Naive thymus-derived CD8-positive, alpha-beta T cell (primary cell): Measurements from ENCODE around the gene STK4. TPM values are rescaled to one million over a fixed set of nuclear protein-coding genes. Genes with fewer than 3 reads are reported as not detected.

Source experiments
- ATAC-seq, 2 donors: fragments of 150-1000 bp; cut with Tn5 transposase in 1 of 2; sonication (Bioruptor Pico), chemical (Tn5 transposase) in 1 of 2; 1 replicate in 1 of 2; 2 replicates in 1 of 2; pipeline ENCODE4 v1.10.0; 2021; ENCODE audit warnings: mild to moderate bottlenecking in 2 of 2, moderate library complexity in 2 of 2
- POLR2A ChIA-PET: fragments of 350-600 bp; sonication (Branson Sonifier 250); formaldehyde crosslinking; loops from one replicate; lab custom pipeline; 2021; ENCODE audit warnings: antibody characterized with exemption; lab: Charles Lee
- DNase-seq, 10 donors: peaks; one replicate each; pipeline versions ENCODE4 v3.0.0 to v3.0.0-alpha.2; 2020 to 2022
- H3K27ac Mint-ChIP-seq, 10 donors: one replicate each; pipeline ENCODE4 v1.8.0; 2020 to 2022; ENCODE audit warnings: mild to moderate bottlenecking in 10 of 10, mixed read lengths in 10 of 10, moderate library complexity in 4 of 10, inconsistent platforms in 1 of 10
- H3K27me3 Mint-ChIP-seq, 5 donors: one replicate each; pipeline ENCODE4 v1.8.0; 2021 to 2022; ENCODE audit warnings: mixed read lengths in 5 of 5
- H3K36me3 Mint-ChIP-seq, 3 donors: one replicate each; pipeline ENCODE4 v1.8.0; 2020 to 2022; ENCODE audit warnings: mixed read lengths in 3 of 3, mild to moderate bottlenecking in 2 of 3, inconsistent platforms in 1 of 3
- H3K4me1 Mint-ChIP-seq, 4 donors: one replicate each; pipeline ENCODE4 v1.8.0; 2021 to 2022; ENCODE audit warnings: mixed read lengths in 4 of 4
- H3K4me3 Mint-ChIP-seq, 10 donors: one replicate each; pipeline ENCODE4 v1.8.0; 2020 to 2022; ENCODE audit warnings: mild to moderate bottlenecking in 10 of 10, mixed read lengths in 10 of 10, moderate library complexity in 6 of 10, inconsistent platforms in 1 of 10
- H3K9me3 Mint-ChIP-seq, 9 donors: one replicate each; pipeline ENCODE4 v1.8.0; 2020 to 2022; ENCODE audit warnings: mixed read lengths in 9 of 9, mild to moderate bottlenecking in 3 of 9, inconsistent platforms in 1 of 9, moderate library complexity in 1 of 9
- polyA plus RNA-seq, 3 donors: library from polyadenylated mRNA; unstranded; fragments of 300-500 nt; fragmentation: Illumina TruSeq; gene quantifications; one replicate each; pipeline ENCODE4 v1.2.3, GENCODE V29; 2021
- total RNA-seq, 8 experiments: library from RNA in 2 of 8; stranded (reverse) in 2 of 8; gene quantifications; one replicate each; pipeline ENCODE4 v1.2.3 and lab custom pipeline; 2021 to 2026

STK4 gene
- total and polyA plus RNA-seq, 5 experiments from 2014 or later = 178 to 354 (median 192) TPM

GRCh38 chr20:45034436-45034835 lies 68.1 kb downstream of the STK4 start:
- DNase-seq = peak in 2 of 10 donors; percentile 36 to 37
- peak overlapping the region in 7 of 10 donors; percentile 38 to 66 (median 59) for H3K4me3 Mint-ChIP-seq
- peak; percentile 83 to 86 for ATAC-seq
- no peaks in the 10 kb centered on the region for H3K27me3 Mint-ChIP-seq
- peak overlapping the region; percentile 58 to 88 (median 76) for H3K27ac Mint-ChIP-seq
- H3K9me3 Mint-ChIP-seq = no peaks in the 10 kb centered on the region
- POLR2A ChIA-PET = interaction anchor here (1.3 kb wide), 1 partner anchor 67 kb away, joined by 3 read pairs; no protein-coding TSS in a partner anchor
- H3K4me1 Mint-ChIP-seq = peaks cover 35 to 83% (median 72%) of the 10 kb centered on the region in 4 donors
- peaks cover 5 to 70% (median 5%) of the 10 kb centered on the region in 3 donors for H3K36me3 Mint-ChIP-seq

- H3K27ac Mint-ChIP-seq = peak overlapping the region; percentile 4 to 88 (median 59)
- H3K36me3 Mint-ChIP-seq = peaks cover 1 to 67% (median 13%) of the 10 kb centered on the region in 3 donors
- ATAC-seq (no peak), DNase-seq (no peak)
- H3K4me1 Mint-ChIP-seq = peaks cover 36 to 89% (median 79%) of the 10 kb centered on the region in 4 donors
- POLR2A ChIA-PET = interaction anchor here (0.5 kb wide), 1 partner anchor 488 kb away, joined by 4 read pairs; no protein-coding TSS in a partner anchor
- peak overlapping the region in 4 of 10 donors; percentile 11 to 30 (median 20) for H3K4me3 Mint-ChIP-seq
- H3K9me3 Mint-ChIP-seq = no peaks in the 10 kb centered on the region
- no peaks in the 10 kb centered on the region for H3K27me3 Mint-ChIP-seq
These were observed 69.9 kb downstream of the STK4 start for GRCh38 chr20:45036044-45036755.

GRCh38 chr20:45037050-45037449 lies 70.7 kb downstream of the STK4 start:
- H3K27me3 Mint-ChIP-seq = no peaks in the 10 kb centered on the region
- peaks cover 0 to 69% (median 12%) of the 10 kb centered on the region in 3 donors for H3K36me3 Mint-ChIP-seq
- POLR2A ChIA-PET = interaction anchor here (0.6 kb wide), 1 partner anchor 14 kb away, joined by 3 read pairs; no protein-coding TSS in a partner anchor
- H3K27ac Mint-ChIP-seq = peak overlapping the region; percentile 6 to 91 (median 58)
- peak overlapping the region in 5 of 10 donors; percentile 1 to 34 (median 1) for H3K4me3 Mint-ChIP-seq
- no peak for ATAC-seq
- peaks cover 34 to 89% (median 81%) of the 10 kb centered on the region in 4 donors for H3K4me1 Mint-ChIP-seq
- no peak for DNase-seq
- H3K9me3 Mint-ChIP-seq = no peaks in the 10 kb centered on the region

GRCh38 chr20:45037635-45038034 lies 71.3 kb downstream of the STK4 start:
- DNase-seq (no peak), ATAC-seq (no peak)
- H3K9me3 Mint-ChIP-seq = no peaks in the 10 kb centered on the region
- peaks cover 0 to 71% (median 13%) of the 10 kb centered on the region in 3 donors for H3K36me3 Mint-ChIP-seq
- POLR2A ChIA-PET = no interaction called here
- H3K27me3 Mint-ChIP-seq = no peaks in the 10 kb centered on the region
- H3K4me3 Mint-ChIP-seq = no peak overlapping the region
- H3K4me1 Mint-ChIP-seq = peaks cover 32 to 89% (median 80%) of the 10 kb centered on the region in 4 donors
- H3K27ac Mint-ChIP-seq = peak overlapping the region in 8 of 10 donors; percentile 38 to 91 (median 72)

GRCh38 chr20:45038745-45039474 lies 72.6 kb downstream of the STK4 start:
- Mint-ChIP-seq H3K36me3 (peaks cover 7 to 75% (median 17%) of the 10 kb centered on the region in 3 donors), H3K27me3 (no peaks in the 10 kb centered on the region), H3K27ac (peak overlapping the region in 6 of 10 donors; percentile 24 to 91 (median 71)), H3K9me3 (no peaks in the 10 kb centered on the region), H3K4me1 (peaks cover 30 to 89% (median 80%) of the 10 kb centered on the region in 4 donors), H3K4me3 (no peak overlapping the region)
- ATAC-seq (no peak), DNase-seq (no peak)
- POLR2A ChIA-PET = interaction anchor here (0.5 to 1.5 kb wide), 5 partner anchors 15 to 79 kb away, joined by 3 to 4 read pairs (median 3); partner anchors contain the start of gene TOMM34

- DNase-seq = no peak
- H3K4me1 Mint-ChIP-seq = peaks cover 29 to 88% (median 82%) of the 10 kb centered on the region in 4 donors
- peaks cover 9 to 80% (median 17%) of the 10 kb centered on the region in 3 donors for H3K36me3 Mint-ChIP-seq
- no peak for ATAC-seq
- POLR2A ChIA-PET = interaction anchor here (0.5 to 1.5 kb wide), 5 partner anchors 14 to 79 kb away, joined by 3 to 4 read pairs (median 3); partner anchors contain the start of gene TOMM34
- H3K27me3 Mint-ChIP-seq = no peaks in the 10 kb centered on the region
- peak overlapping the region in 8 of 10 donors; percentile 40 to 91 (median 64) for H3K27ac Mint-ChIP-seq
- no peaks in the 10 kb centered on the region for H3K9me3 Mint-ChIP-seq
- H3K4me3 Mint-ChIP-seq = peak overlapping the region in 2 of 10 donors; percentile 26 to 32
These were observed 73.1 kb downstream of the STK4 start for GRCh38 chr20:45039475-45039820.

- ATAC-seq (peak in 1 of 2 donors; percentile 69), DNase-seq (no peak)
- peaks cover 20 to 79% (median 70%) of the 10 kb centered on the region in 4 donors for H3K4me1 Mint-ChIP-seq
- H3K4me3 Mint-ChIP-seq = peak overlapping the region in 4 of 10 donors; percentile 3 to 67 (median 22)
- POLR2A ChIA-PET = interaction anchor here (0.8 kb wide), 1 partner anchor 22 kb away, joined by 3 read pairs; no protein-coding TSS in a partner anchor
- no peaks in the 10 kb centered on the region for H3K27me3 Mint-ChIP-seq
- H3K9me3 Mint-ChIP-seq = no peaks in the 10 kb centered on the region
- peak overlapping the region; percentile 36 to 88 (median 74) for H3K27ac Mint-ChIP-seq
- H3K36me3 Mint-ChIP-seq = peaks cover 9 to 80% (median 17%) of the 10 kb centered on the region in 3 donors
These were observed 75.4 kb downstream of the STK4 start for GRCh38 chr20:45041464-45042337.

GRCh38 chr20:45042978-45043377 lies 76.7 kb downstream of the STK4 start:
- ATAC-seq = no peak
- Mint-ChIP-seq H3K9me3 (no peaks in the 10 kb centered on the region), H3K27me3 (no peaks in the 10 kb centered on the region), H3K4me3 (peak overlapping the region in 1 of 10 donors; percentile 3), H3K27ac (peak overlapping the region; percentile 11 to 88 (median 42)), H3K36me3 (peaks cover 9 to 84% (median 17%) of the 10 kb centered on the region in 3 donors), H3K4me1 (peaks cover 22 to 79% (median 71%) of the 10 kb centered on the region in 4 donors)
- DNase-seq = no peak
- POLR2A ChIA-PET = interaction anchor here (0.7 to 1.9 kb wide), 3 partner anchors 9 to 53 kb away, joined by 3 to 7 read pairs (median 5); no protein-coding TSS in a partner anchor

- Mint-ChIP-seq H3K4me1 (peaks cover 28 to 82% (median 74%) of the 10 kb centered on the region in 4 donors), H3K9me3 (no peaks in the 10 kb centered on the region), H3K27me3 (no peaks in the 10 kb centered on the region), H3K4me3 (peak overlapping the region in 6 of 10 donors; percentile 4 to 34 (median 15)), H3K27ac (peak overlapping the region; percentile 18 to 87 (median 68)), H3K36me3 (peaks cover 9 to 88% (median 21%) of the 10 kb centered on the region in 3 donors)
- DNase-seq = peak in 8 of 10 donors; percentile 21 to 70 (median 52)
- POLR2A ChIA-PET = interaction anchor here (0.9 to 1.9 kb wide), 4 partner anchors 9 to 247 kb away, joined by 3 to 7 read pairs (median 4); no protein-coding TSS in a partner anchor
- peak; percentile 83 to 92 for ATAC-seq
These were observed 77.8 kb downstream of the STK4 start for GRCh38 chr20:45044084-45044573.

- ATAC-seq = no peak
- no peaks in the 10 kb centered on the region for H3K9me3 Mint-ChIP-seq
These were observed 78.3 kb downstream of the STK4 start for GRCh38 chr20:45044601-45045000.

GRCh38 chr20:45047581-45048119 lies 81.3 kb downstream of the STK4 start:
- H3K4me3 Mint-ChIP-seq = peak overlapping the region in 2 of 10 donors; percentile 9 to 12

More at GRCh38 chr20:45044601-45045000, 78.3 kb downstream of the STK4 start:
- Mint-ChIP-seq H3K4me1 (peaks cover 30 to 82% (median 74%) of the 10 kb centered on the region in 4 donors), H3K27ac (peak overlapping the region in 2 of 10 donors; percentile 34 to 84), H3K36me3 (peaks cover 9 to 89% (median 20%) of the 10 kb centered on the region in 3 donors), H3K27me3 (no peaks in the 10 kb centered on the region), H3K4me3 (no peak overlapping the region)
- no peak for DNase-seq
- POLR2A ChIA-PET = interaction anchor here (0.9 to 1.9 kb wide), 4 partner anchors 8 to 247 kb away, joined by 3 to 7 read pairs (median 4); no protein-coding TSS in a partner anchor

More at GRCh38 chr20:45047581-45048119, 81.3 kb downstream of the STK4 start:
- peak overlapping the region in 7 of 10 donors; percentile 2 to 89 (median 68) for H3K27ac Mint-ChIP-seq
- DNase-seq (no peak), ATAC-seq (no peak)
- no peaks in the 10 kb centered on the region for H3K27me3 Mint-ChIP-seq
- no peaks in the 10 kb centered on the region for H3K9me3 Mint-ChIP-seq
- POLR2A ChIA-PET = no interaction called here
- peaks cover 8 to 81% (median 9%) of the 10 kb centered on the region in 3 donors for H3K36me3 Mint-ChIP-seq
- peaks cover 42 to 82% (median 72%) of the 10 kb centered on the region in 4 donors for H3K4me1 Mint-ChIP-seq
